ENCODE measurements around the gene LMNTD2.

DNA sequence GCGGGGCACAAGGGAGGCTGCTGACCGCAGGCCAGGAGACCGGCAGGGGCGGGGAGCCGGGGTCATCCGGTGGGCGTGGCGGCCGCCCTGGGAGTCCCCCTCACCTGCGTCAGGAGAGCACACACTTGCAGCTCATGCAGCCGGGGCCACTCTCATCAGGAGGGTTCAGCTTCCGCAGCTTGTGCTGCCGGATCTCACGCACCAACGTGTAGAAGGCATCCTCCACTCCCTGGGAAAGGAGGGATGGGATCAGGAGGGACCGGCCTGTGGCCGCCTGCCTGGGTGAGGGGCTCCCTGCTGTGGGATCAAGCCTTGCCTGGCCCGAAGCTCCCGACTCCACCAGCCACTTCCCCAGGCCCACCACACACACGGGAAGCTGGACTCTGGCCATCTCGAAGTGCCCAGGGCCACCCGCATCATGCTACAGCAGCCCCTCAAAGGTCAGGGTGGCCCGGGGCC lies 28.0 kb downstream of the LMNTD2 start:
- TF ChIP-seq CTCF (IDR thresholded peaks at IDR 0.05) (no peak), POLR2A (IDR thresholded peaks at IDR 0.05) (no peak)

Measured in uterus (tissue), 2 donors.